Measurements from ENCODE around the gene IFNK.

The IFNK gene

DNA sequence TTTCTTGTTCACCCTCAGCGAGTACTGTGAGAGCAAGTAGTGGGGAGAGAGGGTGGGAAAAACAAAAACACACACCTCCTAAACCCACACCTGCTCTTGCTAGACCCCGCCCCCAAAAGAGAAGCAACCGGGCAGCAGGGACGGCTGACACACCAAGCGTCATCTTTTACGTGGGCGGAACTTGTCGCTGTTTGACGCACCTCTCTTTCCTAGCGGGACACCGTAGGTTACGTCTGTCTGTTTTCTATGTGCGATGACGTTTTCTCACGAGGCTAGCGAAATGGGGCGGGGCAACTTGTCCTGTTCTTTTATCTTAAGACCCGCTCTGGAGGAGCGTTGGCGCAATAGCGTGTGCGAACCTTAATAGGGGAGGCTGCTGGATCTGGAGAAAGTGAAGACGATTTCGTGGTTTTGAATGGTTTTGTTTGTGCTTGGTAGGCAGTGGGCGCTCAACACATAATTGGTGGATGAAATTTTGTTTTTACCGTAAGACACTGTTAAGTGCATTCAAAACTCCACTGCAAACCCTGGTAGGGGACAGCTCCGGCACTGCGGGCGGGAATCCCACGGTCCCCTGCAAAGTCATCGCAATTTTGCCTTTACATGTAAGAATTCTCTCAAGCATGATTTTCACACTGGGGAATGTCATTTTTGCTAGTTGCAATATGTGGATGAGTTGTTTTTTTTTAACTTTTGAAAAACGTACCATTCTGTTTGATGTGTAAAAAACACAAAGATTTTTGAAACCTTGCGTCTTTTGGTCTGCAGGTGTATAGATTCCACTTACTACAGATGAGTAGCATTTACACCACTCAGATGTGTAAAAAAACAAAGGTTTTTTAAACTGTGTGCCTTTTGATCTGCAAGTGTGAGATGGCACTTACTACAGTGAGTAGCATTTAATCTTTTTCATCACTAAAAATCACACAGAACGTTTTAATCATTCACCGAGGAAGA lies 49.8 kb downstream of the IFNK start (continued):
- TF ChIP-seq, protein P1, sequence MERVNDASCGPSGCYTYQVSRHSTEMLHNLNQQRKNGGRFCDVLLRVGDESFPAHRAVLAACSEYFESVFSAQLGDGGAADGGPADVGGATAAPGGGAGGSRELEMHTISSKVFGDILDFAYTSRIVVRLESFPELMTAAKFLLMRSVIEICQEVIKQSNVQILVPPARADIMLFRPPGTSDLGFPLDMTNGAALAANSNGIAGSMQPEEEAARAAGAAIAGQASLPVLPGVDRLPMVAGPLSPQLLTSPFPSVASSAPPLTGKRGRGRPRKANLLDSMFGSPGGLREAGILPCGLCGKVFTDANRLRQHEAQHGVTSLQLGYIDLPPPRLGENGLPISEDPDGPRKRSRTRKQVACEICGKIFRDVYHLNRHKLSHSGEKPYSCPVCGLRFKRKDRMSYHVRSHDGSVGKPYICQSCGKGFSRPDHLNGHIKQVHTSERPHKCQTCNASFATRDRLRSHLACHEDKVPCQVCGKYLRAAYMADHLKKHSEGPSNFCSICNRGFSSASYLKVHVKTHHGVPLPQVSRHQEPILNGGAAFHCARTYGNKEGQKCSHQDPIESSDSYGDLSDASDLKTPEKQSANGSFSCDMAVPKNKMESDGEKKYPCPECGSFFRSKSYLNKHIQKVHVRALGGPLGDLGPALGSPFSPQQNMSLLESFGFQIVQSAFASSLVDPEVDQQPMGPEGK (tag by site-specific recombination; IDR thresholded peaks at IDR 0.05) = no peak; the same call in 1 of the 2 replicates
- no peak for TF ChIP-seq ZNF2 (tag by site-specific recombination; IDR thresholded peaks at IDR 0.05)
- no peak for TF ChIP-seq ZIC2 (tag by site-specific recombination; IDR thresholded peaks at IDR 0.05)
- TF ChIP-seq ZBTB26 (tag by site-specific recombination; optimal IDR thresholded peaks at IDR 0.05) = no peak
- TF ChIP-seq, protein P2, sequence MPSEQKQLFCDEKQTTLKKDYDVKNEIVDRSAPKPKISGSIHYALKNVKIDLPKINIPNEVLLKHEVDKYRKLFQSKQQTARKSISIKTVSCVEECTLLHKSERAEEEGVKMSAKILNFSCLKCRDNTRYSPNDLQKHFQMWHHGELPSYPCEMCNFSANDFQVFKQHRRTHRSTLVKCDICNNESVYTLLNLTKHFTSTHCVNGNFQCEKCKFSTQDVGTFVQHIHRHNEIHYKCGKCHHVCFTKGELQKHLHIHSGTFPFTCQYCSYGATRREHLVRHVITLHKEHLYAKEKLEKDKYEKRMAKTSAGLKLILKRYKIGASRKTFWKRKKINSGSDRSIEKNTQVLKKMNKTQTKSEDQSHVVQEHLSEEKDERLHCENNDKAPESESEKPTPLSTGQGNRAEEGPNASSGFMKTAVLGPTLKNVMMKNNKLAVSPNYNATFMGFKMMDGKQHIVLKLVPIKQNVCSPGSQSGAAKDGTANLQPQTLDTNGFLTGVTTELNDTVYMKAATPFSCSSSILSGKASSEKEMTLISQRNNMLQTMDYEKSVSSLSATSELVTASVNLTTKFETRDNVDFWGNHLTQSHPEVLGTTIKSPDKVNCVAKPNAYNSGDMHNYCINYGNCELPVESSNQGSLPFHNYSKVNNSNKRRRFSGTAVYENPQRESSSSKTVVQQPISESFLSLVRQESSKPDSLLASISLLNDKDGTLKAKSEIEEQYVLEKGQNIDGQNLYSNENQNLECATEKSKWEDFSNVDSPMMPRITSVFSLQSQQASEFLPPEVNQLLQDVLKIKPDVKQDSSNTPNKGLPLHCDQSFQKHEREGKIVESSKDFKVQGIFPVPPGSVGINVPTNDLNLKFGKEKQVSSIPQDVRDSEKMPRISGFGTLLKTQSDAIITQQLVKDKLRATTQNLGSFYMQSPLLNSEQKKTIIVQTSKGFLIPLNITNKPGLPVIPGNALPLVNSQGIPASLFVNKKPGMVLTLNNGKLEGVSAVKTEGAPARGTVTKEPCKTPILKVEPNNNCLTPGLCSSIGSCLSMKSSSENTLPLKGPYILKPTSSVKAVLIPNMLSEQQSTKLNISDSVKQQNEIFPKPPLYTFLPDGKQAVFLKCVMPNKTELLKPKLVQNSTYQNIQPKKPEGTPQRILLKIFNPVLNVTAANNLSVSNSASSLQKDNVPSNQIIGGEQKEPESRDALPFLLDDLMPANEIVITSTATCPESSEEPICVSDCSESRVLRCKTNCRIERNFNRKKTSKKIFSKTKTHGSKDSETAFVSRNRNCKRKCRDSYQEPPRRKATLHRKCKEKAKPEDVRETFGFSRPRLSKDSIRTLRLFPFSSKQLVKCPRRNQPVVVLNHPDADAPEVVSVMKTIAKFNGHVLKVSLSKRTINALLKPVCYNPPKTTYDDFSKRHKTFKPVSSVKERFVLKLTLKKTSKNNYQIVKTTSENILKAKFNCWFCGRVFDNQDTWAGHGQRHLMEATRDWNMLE (tag by site-specific recombination; conservative IDR thresholded peaks at IDR 0.05; ENCODE audit: low read depth) = 0 out of 2 replicates have a peak, but pooled peaks have one; percentile 27
- TF ChIP-seq YY1 (tag by site-specific recombination; IDR thresholded peaks at IDR 0.05) = peak; percentile 63
- TF ChIP-seq ZNF19 (tag by site-specific recombination; IDR thresholded peaks at IDR 0.05; ENCODE audit: low read depth) = no peak
- TF ChIP-seq ZNF629 (tag by site-specific recombination; IDR thresholded peaks at IDR 0.05) = peak; percentile 100
- TF ChIP-seq PRDM1 (tag by site-specific recombination; IDR thresholded peaks at IDR 0.05) = no peak; the same call in 1 of the 2 replicates
- no peak for TF ChIP-seq ZNF704 (tag by site-specific recombination; IDR thresholded peaks at IDR 0.05)
- TF ChIP-seq ZNF24 (tag by site-specific recombination; IDR thresholded peaks at IDR 0.05) = no peak
- TF ChIP-seq, protein P3, sequence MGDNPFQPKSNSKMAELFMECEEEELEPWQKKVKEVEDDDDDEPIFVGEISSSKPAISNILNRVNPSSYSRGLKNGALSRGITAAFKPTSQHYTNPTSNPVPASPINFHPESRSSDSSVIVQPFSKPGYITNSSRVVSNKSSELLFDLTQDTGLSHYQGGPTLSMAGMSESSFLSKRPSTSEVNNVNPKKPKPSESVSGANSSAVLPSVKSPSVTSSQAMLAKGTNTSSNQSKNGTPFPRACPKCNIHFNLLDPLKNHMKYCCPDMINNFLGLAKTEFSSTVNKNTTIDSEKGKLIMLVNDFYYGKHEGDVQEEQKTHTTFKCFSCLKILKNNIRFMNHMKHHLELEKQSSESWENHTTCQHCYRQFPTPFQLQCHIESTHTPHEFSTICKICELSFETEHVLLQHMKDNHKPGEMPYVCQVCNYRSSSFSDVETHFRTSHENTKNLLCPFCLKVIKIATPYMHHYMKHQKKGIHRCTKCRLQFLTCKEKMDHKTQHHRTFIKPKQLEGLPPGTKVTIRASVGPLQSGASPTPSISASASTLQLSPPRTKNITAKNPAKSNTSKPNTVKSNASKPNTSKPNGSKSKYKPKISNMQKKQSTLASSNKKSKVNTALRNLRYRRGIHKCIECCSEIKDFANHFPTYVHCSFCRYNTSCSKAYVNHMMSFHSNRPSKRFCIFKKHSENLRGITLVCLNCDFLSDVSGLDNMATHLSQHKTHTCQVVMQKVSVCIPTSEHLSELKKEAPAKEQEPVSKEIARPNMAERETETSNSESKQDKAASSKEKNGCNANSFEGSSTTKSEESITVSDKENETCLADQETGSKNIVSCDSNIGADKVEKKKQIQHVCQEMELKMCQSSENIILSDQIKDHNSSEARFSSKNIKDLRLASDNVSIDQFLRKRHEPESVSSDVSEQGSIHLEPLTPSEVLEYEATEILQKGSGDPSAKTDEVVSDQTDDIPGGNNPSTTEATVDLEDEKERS (tag by site-specific recombination; IDR thresholded peaks at IDR 0.05) = no peak
- no peak for TF ChIP-seq ZNF776 (tag by site-specific recombination; IDR thresholded peaks at IDR 0.05; ENCODE audit: borderline replicate concordance)
- 0 out of 2 replicates have a peak, but pooled peaks have one; percentile 17 for TF ChIP-seq ZNF558 (tag by site-specific recombination; IDR thresholded peaks at IDR 0.05)
- TF ChIP-seq, protein P4, sequence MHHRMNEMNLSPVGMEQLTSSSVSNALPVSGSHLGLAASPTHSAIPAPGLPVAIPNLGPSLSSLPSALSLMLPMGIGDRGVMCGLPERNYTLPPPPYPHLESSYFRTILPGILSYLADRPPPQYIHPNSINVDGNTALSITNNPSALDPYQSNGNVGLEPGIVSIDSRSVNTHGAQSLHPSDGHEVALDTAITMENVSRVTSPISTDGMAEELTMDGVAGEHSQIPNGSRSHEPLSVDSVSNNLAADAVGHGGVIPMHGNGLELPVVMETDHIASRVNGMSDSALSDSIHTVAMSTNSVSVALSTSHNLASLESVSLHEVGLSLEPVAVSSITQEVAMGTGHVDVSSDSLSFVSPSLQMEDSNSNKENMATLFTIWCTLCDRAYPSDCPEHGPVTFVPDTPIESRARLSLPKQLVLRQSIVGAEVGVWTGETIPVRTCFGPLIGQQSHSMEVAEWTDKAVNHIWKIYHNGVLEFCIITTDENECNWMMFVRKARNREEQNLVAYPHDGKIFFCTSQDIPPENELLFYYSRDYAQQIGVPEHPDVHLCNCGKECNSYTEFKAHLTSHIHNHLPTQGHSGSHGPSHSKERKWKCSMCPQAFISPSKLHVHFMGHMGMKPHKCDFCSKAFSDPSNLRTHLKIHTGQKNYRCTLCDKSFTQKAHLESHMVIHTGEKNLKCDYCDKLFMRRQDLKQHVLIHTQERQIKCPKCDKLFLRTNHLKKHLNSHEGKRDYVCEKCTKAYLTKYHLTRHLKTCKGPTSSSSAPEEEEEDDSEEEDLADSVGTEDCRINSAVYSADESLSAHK (tag by site-specific recombination; IDR thresholded peaks at IDR 0.05) = no peak
- TF ChIP-seq ZNF555 (tag by site-specific recombination; conservative IDR thresholded peaks at IDR 0.05) = no peak
- no peak for TF ChIP-seq IKZF3 (tag by site-specific recombination; IDR thresholded peaks at IDR 0.05)
- peak; percentile 71 for TF ChIP-seq ZFHX2 (tag by site-specific recombination; conservative IDR thresholded peaks at IDR 0.05)
- no peak for TF ChIP-seq ZNF768 (tag by site-specific recombination; IDR thresholded peaks at IDR 0.05)
- no peak for TF ChIP-seq BCL6B (tag by site-specific recombination; IDR thresholded peaks at IDR 0.05)
- no peak for TF ChIP-seq ZNF354C (tag by site-specific recombination; IDR thresholded peaks at IDR 0.05; ENCODE audit: borderline replicate concordance, low read depth)

Measured in HEK293 (cell line).